NCI-H1417 treated with DMSO at 0.1 percent for 48 hours (cell line): ENCODE data around the gene CHD5.

Experiments used
- DNase-seq: peaks from one replicate; lab custom pipeline; 2025; lab: John Stamatoyannopoulos, UW

Gene CHD5

DNA sequence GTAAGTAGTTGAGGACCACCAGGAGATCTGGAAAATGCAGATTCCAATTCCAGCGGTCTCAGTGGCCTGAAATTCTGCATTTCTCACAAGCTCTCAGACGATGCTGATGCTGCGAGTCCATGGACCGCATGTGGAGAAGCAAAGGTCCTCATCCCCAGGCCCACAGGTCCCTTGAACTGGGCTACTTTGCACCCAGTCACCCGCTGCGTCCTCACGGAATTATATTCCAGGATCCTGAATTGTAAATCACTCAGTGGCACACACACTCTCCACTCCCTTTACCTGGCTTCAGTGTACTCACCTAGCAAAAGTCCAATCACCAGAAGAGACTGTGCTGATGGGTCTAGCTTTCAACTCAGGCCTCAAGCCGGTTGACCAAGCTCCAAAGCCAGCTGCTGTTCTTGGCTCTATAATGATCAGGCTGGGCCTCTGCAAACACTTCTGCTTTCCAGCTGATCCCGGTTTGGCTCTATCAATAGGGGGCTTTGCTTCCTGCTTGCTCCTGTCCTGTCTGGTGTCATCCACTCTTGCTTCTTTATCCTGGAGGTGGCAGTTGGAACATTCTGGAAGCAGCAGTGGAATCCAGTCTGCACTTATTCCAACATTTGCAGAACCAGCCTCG, 20.2 kb upstream of the CHD5 start:
- no peak for DNase-seq

DNA sequence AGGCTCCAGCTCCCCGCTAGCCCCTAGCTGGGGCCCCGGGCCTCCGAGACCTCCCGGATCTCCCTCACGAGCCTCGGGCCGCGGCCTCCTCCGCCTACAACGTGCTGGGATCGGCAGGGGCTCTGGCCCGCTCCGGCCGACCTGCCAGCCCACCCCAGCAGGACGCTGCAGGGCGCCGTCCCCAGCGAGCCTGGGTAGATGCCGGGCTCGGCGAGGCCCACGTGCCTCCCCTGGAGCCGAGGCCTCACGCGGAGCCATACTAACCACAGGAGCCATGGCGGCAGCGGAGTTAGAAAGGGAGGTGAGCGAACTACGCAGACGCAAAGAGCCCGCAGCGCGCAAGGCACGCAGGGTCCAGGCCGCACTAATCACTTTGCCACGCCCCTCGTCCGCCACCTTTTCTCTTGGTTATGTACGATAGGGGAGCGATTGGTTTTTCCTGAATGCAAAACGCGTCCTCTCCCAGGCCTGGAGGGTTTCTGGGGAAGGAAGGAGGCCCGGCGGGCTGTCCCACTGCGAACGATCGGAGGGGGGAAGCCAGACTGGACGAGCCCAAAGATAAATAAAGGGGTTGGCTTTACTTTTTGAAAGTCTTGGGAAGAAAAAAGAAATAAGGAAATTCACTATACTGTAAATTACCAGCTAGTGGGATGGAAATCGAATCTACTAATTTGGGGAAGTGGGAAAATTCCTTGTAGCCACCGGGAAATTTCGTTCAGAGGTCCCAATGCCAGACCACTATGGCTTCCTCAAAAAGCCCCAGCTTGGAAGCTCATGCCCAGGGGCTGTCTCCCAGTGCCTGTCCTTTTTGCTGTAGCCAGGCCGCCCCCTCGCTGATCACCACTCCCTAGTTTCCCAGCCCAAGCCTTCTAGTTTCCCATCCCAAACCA, 19.4 kb upstream of the CHD5 start, which contains the start of gene RPL22:
RPL22 (minus strand) TSS at position 298 of the 890 bp plus-strand sequence; CDS start at position 276, 22 bp downstream.
- peak; percentile 96 for DNase-seq

- no peak for DNase-seq
These were observed 18.7 kb upstream of the CHD5 start for GRCh38 chr1:6198646-6199297.

- DNase-seq = no peak
These were observed 17.8 kb upstream of the CHD5 start for GRCh38 chr1:6197746-6198427.

DNA sequence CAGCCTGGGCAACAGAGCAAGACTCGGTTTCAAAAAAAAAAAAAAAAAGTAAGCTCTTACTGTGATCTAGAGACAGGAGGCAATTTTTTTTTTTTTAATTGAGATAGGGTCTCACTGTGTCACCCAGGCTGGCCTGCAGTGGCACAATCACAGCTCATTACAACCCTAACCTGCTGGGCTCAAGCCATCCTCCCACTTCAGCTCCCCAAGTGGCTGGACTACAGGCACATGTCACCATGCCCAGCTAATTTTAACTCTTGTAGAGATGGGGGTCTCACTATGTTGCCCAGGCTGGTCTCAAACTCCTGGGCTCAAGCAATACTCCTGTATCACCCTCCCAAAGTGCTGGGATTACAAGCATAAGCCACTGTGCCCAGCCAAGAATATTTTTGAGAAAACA, 11.8 kb upstream of the CHD5 start:
- no peak for DNase-seq

GRCh38 chr1:6188466-6188865, 8.3 kb upstream of the CHD5 start:
- no peak for DNase-seq

- no peak for DNase-seq
These were observed 5.7 kb upstream of the CHD5 start for GRCh38 chr1:6185635-6186382.

DNA sequence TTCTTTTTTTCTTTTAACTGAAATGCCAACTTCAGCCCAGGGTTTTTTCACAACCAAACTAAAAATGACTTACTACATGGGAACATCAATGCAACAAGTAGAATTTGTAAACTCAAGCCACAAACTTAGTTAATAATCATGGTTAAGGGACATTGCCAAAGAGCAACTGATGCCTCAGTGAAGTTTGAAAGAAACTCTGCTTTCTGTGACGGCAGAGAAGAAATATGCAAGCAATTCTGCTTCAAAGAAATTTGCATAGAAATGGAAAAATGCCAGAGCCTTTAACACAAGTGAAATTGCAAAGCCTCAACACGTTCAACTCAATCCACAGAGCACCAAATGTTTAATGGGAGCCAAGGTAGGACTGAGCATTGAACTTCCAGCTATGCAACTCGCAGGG, 5.0 kb upstream of the CHD5 start:
- no peak for DNase-seq

GRCh38 chr1:6184083-6184783, 4.1 kb upstream of the CHD5 start:
- no peak for DNase-seq

DNA sequence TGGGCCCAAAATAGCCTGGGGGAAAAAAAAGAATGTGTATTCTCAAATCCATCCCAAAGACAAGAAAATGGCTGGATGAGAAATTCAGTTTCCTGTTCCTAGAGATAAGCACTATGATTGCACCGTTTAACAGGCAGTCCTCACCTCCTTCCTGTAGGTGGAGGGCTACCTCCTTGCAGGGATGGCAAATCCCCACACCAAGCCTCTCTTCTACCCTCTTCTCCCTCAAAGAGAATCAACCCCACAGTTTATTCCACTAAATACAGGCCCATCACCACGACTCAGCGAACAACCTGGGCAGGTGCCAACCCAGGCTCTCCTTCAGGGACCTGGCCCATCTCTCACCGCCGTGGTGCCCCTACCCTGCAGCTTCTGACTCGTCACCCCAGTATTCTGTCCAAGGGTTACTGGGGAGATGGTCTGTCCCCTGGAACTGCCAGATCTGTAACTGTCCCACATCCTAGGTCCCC, 3.4 kb upstream of the CHD5 start:
- no peak for DNase-seq

GRCh38 chr1:6181347-6181770, 1.2 kb upstream of the CHD5 start:
- DNase-seq = no peak

DNA sequence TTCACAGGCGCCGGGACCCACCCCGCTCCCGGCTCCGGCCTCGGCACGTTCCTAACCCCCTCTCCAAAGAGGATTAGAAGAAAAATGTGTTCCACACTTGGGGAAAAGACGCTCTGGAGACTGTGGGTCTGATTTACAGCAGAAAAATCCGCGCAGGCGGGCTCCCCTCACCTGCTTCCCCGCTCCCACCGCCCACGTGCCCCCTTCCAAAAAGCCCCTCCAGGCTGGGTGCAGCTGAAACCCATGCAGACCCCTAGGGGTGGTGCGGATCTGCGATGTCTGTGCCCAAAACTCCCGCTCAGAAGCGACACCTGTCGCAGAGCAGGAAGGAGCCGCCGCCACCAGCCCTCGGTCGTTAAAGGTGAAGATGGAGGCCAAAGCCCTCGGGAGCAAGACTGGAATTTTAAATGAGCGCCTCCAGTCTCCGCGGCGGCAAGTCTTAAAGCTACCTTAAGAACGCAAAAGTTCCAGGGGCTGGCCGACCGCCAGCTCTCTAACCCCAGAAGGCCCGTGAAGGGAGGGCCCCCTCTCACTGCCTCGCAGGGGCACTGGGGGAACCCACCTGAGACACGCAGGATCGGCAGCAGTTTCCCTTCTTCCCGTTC, 688 bp upstream of the CHD5 start:
- no peak for DNase-seq

- no peak for DNase-seq
These were observed 451 bp downstream of the CHD5 start for GRCh38 chr1:6179564-6180175.

- no peak for DNase-seq
These were observed 1.2 kb downstream of the CHD5 start for GRCh38 chr1:6178751-6179563.

GRCh38 chr1:6177681-6178380, 2.3 kb downstream of the CHD5 start:
- DNase-seq = no peak

GRCh38 chr1:6176779-6177178, 3.3 kb downstream of the CHD5 start:
- DNase-seq = no peak

DNA sequence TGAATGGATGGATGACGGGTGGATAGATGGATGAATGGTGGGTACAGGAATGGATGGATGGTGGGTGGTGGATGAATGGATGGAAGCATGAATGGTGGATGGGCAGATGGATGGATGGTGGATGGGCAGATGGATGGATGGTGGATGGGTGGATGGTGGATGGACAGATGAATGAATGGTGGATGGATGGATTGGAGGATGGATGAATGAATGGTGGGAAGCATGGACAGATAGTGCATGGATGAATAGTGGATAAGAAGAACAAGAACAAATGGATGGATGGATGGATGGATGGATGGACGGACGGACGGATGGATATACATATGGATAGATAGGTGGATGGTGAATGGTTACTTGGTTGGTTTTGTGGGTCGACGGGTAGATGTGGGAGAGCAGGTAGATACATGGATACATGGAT, 4.7 kb downstream of the CHD5 start:
- DNase-seq = no peak

DNA sequence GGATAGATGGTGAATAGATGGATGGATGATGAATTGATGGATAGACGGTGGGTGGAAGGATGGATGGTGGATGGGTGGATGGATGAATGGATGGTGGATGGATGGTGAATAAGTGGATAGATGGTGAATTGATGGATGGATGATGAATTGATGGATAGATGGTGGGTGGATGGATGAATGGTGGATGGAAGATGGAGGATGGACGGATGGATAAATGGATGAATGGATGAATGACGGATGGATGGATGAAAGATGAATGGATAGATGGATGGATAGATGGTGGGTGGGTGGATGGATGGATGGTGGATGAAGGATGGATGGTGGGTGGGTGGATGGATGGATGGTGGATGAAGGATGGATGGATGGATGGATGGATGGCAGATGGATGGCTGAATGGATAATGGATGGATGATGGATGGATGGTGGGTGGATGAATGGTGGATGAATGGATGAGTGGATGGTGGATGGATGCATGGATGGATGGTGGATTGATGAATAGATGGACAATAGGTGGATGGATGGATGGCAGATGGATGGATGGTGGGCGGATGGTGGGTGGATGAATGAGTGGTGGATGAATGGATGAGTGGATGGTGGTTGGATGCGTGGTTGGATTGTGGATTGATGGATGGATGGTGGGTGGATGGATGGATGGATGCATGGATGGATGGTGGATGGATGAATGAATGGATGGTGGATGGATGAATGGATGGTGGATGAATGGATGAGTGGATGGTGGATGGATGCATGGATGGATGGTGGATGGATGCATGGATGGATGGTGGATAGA, 5.3 kb downstream of the CHD5 start:
- DNase-seq = no peak
